Omental fat pad (tissue), 4 donors: ENCODE measurements around the gene TBC1D5. TPM values are rescaled to one million over a fixed set of nuclear protein-coding genes. Genes with fewer than 3 reads are reported as not detected.

ENCODE experiments used
- ATAC-seq: fragments of 150-250 bp; one replicate; pipeline ENCODE4 v1.9.1; 2016; ENCODE audit warnings: mild to moderate bottlenecking, moderate library complexity; ENCODE audit not compliant: low FRiP score
- DNase-seq: peaks from one replicate; pipeline ENCODE4 v3.0.0-alpha.2; 2019; ENCODE audit warnings: low spot score
- total RNA-seq, 4 donors: library from RNA; depleted of rRNA; stranded (reverse); fragments of >200 nt; gene quantifications; one replicate each; pipeline ENCODE4 v1.1.0, GENCODE V29; 2016
- TF ChIP-seq, protein P1 (sequence below), 3 donors: fragments of 450-650 bp; IDR thresholded peaks; one replicate each; pipeline ENCODE4 v1.5.1; 2016 to 2017; ENCODE audit warnings: antibody characterized with exemption in 3 of 3, mild to moderate bottlenecking in 3 of 3, moderate library complexity in 2 of 3

The TBC1D5 gene
- total RNA-seq, 4 donors from 2014 or later, result 56.8 to 92.5 (median 74.8) TPM

GRCh38 chr3:17302170-17302569 lies 440.3 kb downstream of the TBC1D5 start:
- TF ChIP-seq, protein P1, sequence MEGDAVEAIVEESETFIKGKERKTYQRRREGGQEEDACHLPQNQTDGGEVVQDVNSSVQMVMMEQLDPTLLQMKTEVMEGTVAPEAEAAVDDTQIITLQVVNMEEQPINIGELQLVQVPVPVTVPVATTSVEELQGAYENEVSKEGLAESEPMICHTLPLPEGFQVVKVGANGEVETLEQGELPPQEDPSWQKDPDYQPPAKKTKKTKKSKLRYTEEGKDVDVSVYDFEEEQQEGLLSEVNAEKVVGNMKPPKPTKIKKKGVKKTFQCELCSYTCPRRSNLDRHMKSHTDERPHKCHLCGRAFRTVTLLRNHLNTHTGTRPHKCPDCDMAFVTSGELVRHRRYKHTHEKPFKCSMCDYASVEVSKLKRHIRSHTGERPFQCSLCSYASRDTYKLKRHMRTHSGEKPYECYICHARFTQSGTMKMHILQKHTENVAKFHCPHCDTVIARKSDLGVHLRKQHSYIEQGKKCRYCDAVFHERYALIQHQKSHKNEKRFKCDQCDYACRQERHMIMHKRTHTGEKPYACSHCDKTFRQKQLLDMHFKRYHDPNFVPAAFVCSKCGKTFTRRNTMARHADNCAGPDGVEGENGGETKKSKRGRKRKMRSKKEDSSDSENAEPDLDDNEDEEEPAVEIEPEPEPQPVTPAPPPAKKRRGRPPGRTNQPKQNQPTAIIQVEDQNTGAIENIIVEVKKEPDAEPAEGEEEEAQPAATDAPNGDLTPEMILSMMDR (IDR thresholded peaks at IDR 0.05), result no peak
- DNase-seq (no peak), ATAC-seq (no peak)

DNA sequence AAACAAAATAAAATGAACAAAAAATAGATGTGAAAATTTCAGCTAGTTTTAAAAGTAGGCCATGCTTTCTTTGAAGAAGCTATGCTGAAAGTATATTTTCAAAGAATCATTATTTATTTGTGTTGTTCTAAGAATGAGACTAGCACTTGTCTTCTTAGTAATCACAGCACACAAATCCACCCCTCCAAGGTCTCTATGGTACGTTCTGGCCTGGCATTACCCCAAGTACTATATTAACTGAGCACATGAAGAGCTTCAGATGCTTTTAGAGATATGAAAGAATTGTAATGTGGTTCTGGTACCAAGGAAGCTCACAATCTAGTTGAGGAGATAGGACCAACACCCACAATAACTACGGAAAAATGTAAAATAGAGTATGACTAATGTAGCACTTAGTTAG lies 441.2 kb downstream of the TBC1D5 start:
- ATAC-seq, result no peak
- TF ChIP-seq, protein P1 (IDR thresholded peaks at IDR 0.05), result no peak
- DNase-seq, result no peak

DNA sequence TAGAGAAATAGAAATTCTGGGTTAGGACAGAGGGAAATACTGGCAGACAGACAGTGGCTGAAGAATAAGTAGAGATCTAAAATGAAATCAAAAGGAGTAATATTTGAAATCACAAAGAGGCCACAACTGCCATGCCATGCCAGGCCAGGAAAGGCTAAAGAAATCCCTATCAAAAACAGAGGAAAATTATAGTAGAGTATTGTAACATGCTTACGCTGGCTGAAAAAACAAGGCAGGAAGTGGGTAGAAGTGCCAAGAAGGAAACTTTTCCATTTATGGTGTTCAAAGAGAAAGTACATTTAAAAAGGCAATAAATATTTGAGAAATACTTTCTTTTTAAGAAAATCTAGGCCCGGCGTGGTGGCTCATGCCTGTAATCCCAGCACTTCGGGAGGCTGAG lies 442.0 kb downstream of the TBC1D5 start:
- ATAC-seq (no peak), DNase-seq (no peak)
- TF ChIP-seq, protein P1 (IDR thresholded peaks at IDR 0.05), result no peak

- ATAC-seq (no peak), DNase-seq (no peak)
- TF ChIP-seq, protein P1 (IDR thresholded peaks at IDR 0.05), result no peak
Observed at GRCh38 chr3:17298038-17298437, 444.4 kb downstream of the TBC1D5 start.

GRCh38 chr3:17292556-17292955 lies 449.9 kb downstream of the TBC1D5 start:
- no peak for DNase-seq
- TF ChIP-seq, protein P1 (IDR thresholded peaks at IDR 0.05), result no peak
- ATAC-seq, result no peak

GRCh38 chr3:17290894-17291293 lies 451.5 kb downstream of the TBC1D5 start:
- DNase-seq, result no peak
- TF ChIP-seq, protein P1 (IDR thresholded peaks at IDR 0.05), result no peak
- ATAC-seq, result no peak

DNA sequence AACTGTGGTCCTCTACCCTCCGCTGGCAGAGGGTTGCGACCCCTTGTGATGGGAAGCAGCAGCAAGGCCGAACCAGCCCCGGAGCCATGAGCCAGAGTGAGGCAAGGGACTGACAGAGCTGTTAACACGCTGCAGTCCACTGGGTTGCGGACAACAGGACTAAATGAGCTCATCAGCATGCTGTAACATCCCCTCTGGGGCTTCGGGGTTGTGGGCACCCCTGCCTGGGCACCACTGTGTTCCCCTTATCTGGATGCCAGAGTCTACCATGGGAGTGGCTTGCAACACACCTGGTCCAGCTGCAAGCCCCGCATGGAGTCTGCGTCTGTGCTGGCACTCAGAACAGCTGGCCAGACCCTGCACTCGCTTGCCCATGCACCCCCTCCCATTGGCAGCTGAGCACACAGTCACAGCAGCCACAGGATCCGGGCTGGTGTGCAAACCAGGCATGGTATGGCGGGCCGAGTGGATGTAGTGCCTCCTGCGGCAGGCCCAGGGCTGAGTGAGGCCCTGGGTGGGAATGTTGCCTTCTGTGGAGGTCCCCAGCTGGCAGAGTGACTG lies 453.5 kb downstream of the TBC1D5 start:
- ATAC-seq (no peak), DNase-seq (no peak)
- TF ChIP-seq, protein P1 (IDR thresholded peaks at IDR 0.05), result no peak
